Calu3 (cell line): ENCODE measurements around the gene CDKN2B-AS1. TPM values are rescaled to one million over a fixed set of nuclear protein-coding genes. Genes with fewer than 3 reads are reported as not detected.

ENCODE experiments used
- BruUV-seq: library from RNA; stranded (reverse); fragments of 400-500 nt; replicated peaks from 2 replicates; lab custom pipeline; 2021; lab: Mats Ljungman, UMichigan
- CTCF ChIA-PET: fragments of 300-600 bp; sonication (Branson Sonifier 250); formaldehyde crosslinking; loops from one replicate; lab custom pipeline; 2022; ENCODE audit warnings: antibody characterized with exemption; lab: Charles Lee
- DNase-seq: peaks from one replicate; pipeline ENCODE4 v3.0.0; 2022
- H3K27ac Mint-ChIP-seq: one replicate; pipeline ENCODE4 v1.8.0; 2022; ENCODE audit warnings: mixed read lengths; ENCODE audit not compliant: unreplicated experiment
- H3K27me3 Mint-ChIP-seq: one replicate; pipeline ENCODE4 v1.8.0; 2022; ENCODE audit warnings: mixed read lengths; ENCODE audit not compliant: unreplicated experiment
- H3K36me3 Mint-ChIP-seq: one replicate; pipeline ENCODE4 v1.8.0; 2022; ENCODE audit warnings: mild to moderate bottlenecking, moderate library complexity, mixed read lengths; ENCODE audit not compliant: insufficient read depth, unreplicated experiment
- H3K4me1 Mint-ChIP-seq: one replicate; pipeline ENCODE4 v1.8.0; 2022; ENCODE audit warnings: mild to moderate bottlenecking, low read depth, mixed read lengths; ENCODE audit not compliant: unreplicated experiment
- H3K4me3 Mint-ChIP-seq: one replicate; pipeline ENCODE4 v1.8.0; 2022; ENCODE audit warnings: mild to moderate bottlenecking, low read depth, moderate library complexity, mixed read lengths; ENCODE audit not compliant: unreplicated experiment
- H3K9me3 Mint-ChIP-seq: one replicate; pipeline ENCODE4 v1.8.0; 2022; ENCODE audit warnings: low read depth, mixed read lengths; ENCODE audit not compliant: unreplicated experiment
- intact Hi-C: fragments of 100-400 bp; cut with micrococcal nuclease; formaldehyde crosslinking; loops from one replicate; pipeline ENCODE4 v1.10.0; 2022; ENCODE audit not compliant: unreplicated experiment
- total RNA-seq: library from RNA; stranded (reverse); gene quantifications from 2 replicates; pipeline ENCODE4 v1.2.3, GENCODE V29; 2022
- TF ChIP-seq, protein P1 (sequence below): fragments of 200-600 bp; IDR thresholded peaks from one replicate; pipeline ENCODE4 v1.8.0; 2022; ENCODE audit warnings: antibody characterized with exemption; ENCODE audit not compliant: unreplicated experiment

Gene CDKN2B-AS1
- total RNA-seq, 1 experiment from 2014 or later = 8.9 TPM

DNA sequence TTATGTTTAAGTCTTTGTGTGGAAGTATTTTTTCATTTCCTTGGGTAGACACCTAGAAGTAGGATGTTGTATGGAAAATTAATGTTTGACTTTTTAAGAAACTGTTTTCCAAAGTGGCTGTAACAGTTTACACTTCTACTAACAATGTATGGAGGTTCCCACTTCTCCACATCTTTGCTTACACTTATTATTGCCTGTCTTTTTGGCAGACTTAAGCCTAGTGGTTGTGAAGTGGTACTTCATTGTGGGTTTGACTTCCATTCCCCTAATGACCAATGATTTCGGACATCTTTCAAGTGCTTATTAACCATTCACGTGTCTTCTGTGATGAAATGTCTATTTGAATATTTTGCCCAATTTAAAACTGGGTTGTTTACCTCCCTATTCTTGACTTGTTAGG, 106.0 kb downstream of the CDKN2B-AS1 start:
- TF ChIP-seq, protein P1, sequence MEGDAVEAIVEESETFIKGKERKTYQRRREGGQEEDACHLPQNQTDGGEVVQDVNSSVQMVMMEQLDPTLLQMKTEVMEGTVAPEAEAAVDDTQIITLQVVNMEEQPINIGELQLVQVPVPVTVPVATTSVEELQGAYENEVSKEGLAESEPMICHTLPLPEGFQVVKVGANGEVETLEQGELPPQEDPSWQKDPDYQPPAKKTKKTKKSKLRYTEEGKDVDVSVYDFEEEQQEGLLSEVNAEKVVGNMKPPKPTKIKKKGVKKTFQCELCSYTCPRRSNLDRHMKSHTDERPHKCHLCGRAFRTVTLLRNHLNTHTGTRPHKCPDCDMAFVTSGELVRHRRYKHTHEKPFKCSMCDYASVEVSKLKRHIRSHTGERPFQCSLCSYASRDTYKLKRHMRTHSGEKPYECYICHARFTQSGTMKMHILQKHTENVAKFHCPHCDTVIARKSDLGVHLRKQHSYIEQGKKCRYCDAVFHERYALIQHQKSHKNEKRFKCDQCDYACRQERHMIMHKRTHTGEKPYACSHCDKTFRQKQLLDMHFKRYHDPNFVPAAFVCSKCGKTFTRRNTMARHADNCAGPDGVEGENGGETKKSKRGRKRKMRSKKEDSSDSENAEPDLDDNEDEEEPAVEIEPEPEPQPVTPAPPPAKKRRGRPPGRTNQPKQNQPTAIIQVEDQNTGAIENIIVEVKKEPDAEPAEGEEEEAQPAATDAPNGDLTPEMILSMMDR = no peak
- H3K27ac Mint-ChIP-seq = no peak overlapping the region
- H3K4me1 Mint-ChIP-seq = peaks cover 57% of the 10 kb centered on the region
- no peak overlapping the region for H3K4me3 Mint-ChIP-seq
- peaks cover 4% of the 10 kb centered on the region for H3K36me3 Mint-ChIP-seq
- no peaks in the 10 kb centered on the region for H3K27me3 Mint-ChIP-seq
- intact Hi-C loops = loop anchor here (5.0 to 10.0 kb wide), 2 partner anchors 58 to 286 kb away; no protein-coding TSS in a partner anchor
- DNase-seq = no peak
- BruUV-seq = no TSS peak
- H3K9me3 Mint-ChIP-seq = no peaks in the 10 kb centered on the region
- CTCF ChIA-PET = no interaction called here

GRCh38 chr9:22102146-22103053, 107.8 kb downstream of the CDKN2B-AS1 start:
- Mint-ChIP-seq H3K4me3 (no peak overlapping the region), H3K27me3 (no peaks in the 10 kb centered on the region), H3K9me3 (no peaks in the 10 kb centered on the region), H3K4me1 (peaks cover 60% of the 10 kb centered on the region), H3K36me3 (peaks cover 4% of the 10 kb centered on the region), H3K27ac (peak overlapping the region; percentile 86)
- TF ChIP-seq, protein P1 = no peak
- CTCF ChIA-PET = interaction anchor here (0.9 kb wide), 2 partner anchors 63 to 94 kb away, joined by 5 read pairs; partner anchors contain the start of gene CDKN2B
- intact Hi-C loops = loop anchor here (5.0 to 10.0 kb wide), 2 partner anchors 60 to 288 kb away; no protein-coding TSS in a partner anchor
- BruUV-seq = TSS peak; percentile 59
- DNase-seq = no peak

DNA sequence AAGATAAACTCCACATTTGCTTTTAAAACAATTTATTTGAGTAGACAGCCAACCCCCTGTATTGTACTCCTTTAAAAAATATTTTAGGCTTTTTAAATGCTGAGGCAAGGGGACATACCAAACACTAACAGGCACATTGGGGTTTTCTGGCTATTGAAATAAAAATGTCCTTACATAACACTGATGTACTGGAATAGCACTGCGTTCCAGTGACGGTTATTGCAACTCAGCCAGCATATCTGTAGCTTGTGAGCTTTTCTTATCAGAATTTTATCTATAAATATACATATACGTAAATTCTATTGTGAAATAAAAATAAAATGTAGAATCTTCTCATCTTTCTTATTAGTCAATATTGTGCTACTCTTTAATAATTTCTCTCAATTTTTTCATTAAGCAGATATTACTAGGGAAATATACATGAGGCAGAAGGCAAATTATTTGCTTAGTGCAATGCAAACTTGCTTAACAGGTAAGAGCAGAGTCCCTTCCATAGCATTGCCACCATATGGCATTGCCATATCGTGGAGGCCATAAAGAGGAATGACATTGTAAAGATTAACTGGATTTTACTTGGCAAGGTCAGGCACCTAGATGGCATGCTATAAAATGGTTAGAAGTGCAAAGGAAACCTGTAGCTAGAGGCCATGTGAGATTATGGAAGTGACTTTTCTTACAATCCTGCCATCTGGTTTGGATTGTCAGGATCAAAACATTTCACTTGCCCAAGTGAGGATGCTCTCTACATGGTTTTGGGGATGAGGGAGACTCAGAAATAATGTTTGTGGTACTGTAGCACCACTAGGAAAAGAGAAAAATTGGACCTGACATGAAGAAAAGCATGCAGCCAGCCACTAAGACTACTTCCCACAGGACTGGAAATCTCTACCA, 109.3 kb downstream of the CDKN2B-AS1 start:
- peaks cover 67% of the 10 kb centered on the region for H3K4me1 Mint-ChIP-seq
- no peak overlapping the region for H3K4me3 Mint-ChIP-seq
- H3K9me3 Mint-ChIP-seq = no peaks in the 10 kb centered on the region
- BruUV-seq = TSS peak; percentile 23
- H3K27me3 Mint-ChIP-seq = no peaks in the 10 kb centered on the region
- intact Hi-C loops = loop anchor here (5.0 to 10.0 kb wide), 2 partner anchors 62 to 289 kb away; no protein-coding TSS in a partner anchor
- peaks cover 6% of the 10 kb centered on the region for H3K36me3 Mint-ChIP-seq
- DNase-seq = no peak
- TF ChIP-seq, protein P1 = no peak
- CTCF ChIA-PET = interaction anchor here (0.7 to 0.9 kb wide), 4 partner anchors 24 to 95 kb away, joined by 3 to 5 read pairs (median 4); partner anchors contain the start of gene CDKN2B
- H3K27ac Mint-ChIP-seq = peak overlapping the region; percentile 86
